Activated CD4-positive, CD25-positive, alpha-beta regulatory T cell treated with anti-CD3 and anti-CD28 coated beads, Interleukin-2, amount 50 U/mL, for 72 hours (primary cell): ENCODE measurements around the gene RSPO1.
"Not testable (repeated sequence)": the region's sequence is repeated elsewhere in the genome, so short reads cannot be mapped to it uniquely, and the experiment has no call there.

ENCODE experiments used
- DNase-seq: peaks from one replicate; pipeline ENCODE4 v3.0.0; 2021

RSPO1 gene

DNA sequence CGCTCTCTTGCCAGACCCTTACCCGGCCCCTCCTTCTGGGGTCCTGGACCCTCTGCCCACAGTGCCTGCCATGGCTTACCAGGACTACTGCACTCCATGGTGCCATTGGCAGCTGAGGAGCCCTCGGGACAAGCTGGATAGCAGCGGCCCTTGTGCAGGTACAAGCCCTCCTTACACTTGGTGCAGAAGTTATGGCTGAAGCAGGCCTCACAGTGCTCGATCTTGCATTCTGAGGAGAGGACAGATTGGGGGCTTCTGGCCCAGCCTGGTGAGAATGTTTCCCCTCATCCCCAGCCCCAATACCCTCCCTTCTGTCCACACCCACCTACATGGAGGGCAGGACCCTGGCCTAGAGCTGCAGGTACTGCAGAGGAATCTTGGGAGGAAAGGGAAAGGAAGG lies 20.6 kb downstream of the RSPO1 start:
- DNase-seq: no peak

DNA sequence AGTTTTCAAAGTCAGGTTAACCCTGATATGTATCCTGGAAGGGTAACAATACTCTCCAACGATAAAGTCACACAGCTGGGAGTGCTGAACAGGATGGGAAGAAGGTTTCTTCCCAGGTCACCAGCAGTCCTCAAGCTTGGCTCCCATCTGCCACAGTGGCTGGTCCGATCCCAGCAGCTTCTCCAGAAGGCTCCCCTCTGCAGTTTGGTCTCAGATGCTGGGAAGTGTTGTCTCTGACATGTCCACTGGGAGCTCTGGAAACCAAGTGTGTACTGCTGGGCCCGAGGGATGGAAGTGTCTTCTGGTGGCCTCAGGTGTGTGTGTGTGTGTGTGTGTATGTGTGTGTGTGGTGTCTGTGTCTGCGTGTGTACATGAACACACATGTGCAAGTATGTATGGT lies 22.5 kb downstream of the RSPO1 start:
- no peak for DNase-seq

DNA sequence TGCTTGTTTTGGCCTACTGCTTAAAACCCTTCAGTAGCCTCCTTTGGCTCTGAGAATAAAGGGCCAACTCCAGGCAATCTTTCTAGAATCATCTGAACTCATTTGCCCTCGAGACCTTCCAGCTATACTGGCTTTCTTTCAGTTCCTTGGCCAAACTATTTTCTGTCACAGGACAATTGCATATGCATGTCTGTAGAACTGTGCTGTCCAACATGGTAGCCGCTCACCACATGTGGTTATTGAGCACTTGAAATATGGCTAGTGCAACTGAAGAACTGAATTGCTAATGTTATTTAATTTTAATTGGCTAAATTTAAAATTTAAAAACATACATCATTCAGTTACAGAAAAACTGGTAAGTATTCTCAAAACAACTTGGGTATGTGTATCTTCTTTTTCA lies 24.7 kb downstream of the RSPO1 start:
- no peak for DNase-seq

DNA sequence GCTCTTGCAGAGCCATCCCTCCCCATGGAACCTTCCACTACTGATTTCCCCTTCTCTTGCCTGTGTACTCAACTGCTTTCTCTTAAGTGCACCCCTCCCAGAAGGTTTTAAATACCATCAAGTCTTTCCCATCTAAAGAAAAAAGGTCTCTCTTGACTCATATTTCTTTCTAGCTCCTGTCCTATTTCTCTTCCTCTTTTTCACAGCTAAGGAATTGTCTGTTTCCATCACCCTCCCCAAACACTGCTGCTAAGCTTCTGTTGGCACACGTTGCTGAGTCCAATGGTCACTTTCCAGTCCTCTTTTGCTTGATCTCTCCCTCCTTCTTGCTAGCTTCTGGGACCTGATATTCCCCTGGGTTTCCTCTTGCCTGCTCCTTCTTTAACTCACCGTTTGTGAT lies 25.7 kb downstream of the RSPO1 start:
- DNase-seq: no peak

DNA sequence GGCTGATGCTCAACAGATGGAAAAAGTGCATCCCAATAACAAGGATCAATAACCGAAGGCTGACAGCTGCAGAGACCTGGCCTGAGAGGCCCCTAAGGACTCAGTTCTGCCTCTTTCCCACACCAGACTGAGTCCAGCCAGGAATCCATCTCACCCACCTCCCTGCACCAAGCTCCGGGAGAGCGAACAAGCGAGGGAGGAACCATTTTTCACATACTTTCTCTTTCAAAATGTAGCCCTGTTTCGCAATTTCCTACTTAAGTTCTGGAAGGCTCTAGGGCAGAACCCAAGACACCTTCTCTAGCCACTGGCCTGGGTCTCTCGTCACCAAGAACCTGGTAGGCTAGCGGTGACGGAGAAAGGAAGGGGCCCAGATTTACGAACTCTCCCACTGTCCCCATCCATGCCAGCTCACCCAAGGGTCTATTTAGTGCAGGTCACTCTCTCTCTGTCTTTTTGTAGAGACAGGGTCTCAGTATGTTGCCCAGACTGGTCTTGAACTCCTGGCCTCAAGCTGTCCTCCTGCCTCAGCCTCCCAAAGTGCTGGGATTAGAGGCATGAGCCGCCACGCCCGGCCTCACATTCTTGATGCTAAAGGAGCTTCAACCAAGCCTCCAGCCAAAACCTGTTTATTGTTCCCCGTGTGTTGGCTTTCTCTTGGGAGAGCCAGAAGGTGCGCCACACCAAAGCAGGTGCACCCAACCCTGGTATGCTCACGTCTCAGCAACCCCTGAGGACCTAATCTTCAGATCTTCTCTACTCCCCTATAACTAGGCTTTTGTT lies 28.0 kb downstream of the RSPO1 start:
- no peak for DNase-seq

DNA sequence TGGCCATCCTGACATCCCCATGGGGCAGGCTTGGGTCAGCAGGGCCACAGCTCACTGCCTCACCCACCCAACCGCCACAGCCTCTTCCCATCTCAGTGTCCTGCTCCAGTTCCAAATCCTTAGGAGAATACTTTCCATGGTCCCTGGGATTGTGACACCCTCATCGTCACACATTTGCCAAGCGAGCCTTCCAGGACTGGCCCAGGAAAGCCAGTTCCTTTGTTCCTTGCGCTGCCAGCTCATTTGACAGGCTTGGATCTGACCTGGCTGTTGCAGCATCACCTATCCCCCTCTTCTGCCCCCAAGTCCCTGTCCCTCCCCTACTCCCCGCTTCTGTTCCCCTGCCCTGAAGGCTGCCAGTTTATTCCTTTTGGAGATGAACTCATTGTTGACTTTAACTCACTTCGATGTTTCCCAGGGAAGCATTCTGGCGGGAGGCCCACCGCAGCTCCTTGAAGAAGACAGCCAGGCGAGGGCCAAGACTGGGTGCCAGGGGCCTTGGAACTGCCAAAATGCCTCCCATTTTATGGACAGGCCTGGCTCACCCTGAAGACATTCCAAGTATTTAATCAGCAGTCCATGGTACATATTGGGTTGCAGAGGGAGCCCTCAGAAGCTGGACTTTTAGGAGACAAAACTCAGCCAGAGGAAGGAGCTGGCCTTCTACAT lies 28.8 kb downstream of the RSPO1 start:
- DNase-seq: no peak

DNA sequence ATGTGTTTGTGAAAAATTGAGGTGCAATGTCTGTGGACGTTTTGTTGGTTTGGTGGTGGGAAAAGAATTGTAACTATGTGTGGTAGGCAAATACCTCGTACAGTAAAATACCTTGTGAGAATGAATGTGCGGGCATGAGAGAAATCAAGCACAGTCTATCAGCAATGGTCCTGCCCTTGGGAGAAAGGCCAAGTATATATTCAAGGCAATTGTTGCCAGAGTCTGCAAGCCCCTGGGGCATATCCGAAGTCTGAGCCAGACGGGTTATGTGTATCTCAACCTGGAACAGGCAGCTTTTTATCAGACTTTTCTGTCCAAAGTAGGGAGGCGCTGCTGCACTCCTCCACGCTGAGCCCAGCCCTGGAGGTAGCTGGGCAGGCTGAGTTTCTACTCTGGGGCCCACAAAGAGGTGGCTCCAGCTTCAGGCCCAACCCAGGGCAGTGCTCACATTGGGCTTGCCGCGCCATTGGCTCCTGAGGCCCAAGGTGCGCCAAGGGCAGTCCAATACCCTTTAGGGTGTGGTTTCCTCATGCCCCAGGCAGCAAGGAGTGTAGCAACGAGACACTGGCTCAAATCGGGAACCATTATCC lies 29.5 kb downstream of the RSPO1 start:
- DNase-seq: no peak

DNA sequence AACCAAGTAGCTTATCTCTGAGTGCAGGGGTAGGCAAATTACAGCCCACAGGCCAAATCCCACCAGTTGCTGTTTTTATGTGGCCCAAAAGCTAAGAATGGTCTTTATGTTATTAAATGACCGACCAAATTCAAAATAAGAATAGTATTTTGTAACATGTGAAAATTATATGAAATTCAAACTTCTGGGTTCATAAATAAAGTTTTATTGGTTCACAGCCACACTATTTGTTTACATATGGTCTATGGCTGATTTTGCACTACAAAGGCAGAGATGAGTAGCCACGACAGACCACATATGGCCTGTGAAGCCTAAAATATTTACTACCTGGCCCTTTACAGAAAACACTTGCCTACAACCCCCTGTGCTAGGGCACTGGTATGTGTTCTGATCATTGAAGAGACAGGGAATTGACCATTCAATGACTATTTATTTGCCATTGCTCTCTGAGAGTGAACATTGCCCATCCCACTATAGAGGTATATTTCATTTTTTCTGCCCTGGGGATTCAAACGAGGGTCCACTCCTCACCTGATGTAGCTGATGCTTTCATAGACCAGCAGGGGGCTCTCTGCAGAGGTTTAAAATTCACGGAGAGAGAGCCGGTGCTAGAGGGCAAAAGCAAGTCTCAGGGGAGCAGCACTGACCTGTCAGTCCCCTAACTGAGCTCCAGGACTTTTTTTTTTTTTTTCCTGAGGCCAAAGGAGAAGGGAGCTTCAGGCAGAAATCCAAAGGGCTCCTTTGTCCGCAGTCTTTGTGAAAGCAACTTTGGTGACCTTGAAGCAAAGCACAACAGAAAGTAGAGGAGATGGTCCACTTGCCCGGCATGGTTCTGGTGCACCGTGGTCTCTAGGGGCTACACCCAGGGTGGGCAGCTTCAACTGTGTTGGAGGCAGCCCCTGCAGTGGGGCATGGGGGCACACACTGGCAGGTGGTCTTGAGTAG lies 31.7 kb downstream of the RSPO1 start:
- no peak for DNase-seq

DNA sequence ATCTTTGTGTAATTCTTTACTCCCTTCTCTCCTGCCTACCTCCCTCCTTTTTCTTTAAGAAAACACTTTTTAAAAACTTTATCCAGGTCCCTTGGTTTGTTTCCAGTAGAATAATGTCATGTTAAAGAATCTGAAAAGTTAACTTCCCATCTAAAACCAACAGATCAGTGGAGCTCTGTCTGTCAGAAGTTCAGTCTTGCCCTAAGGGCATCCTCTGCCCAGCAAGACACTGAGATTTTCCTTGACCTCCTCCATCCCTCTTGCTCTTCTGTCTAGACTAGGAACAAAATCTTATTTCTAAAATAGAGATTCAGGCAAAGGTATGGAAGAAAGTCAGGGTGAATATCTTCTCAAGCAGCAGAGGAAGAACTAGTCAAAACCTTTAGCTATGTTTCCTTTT lies 33.3 kb downstream of the RSPO1 start:
- no peak for DNase-seq

DNA sequence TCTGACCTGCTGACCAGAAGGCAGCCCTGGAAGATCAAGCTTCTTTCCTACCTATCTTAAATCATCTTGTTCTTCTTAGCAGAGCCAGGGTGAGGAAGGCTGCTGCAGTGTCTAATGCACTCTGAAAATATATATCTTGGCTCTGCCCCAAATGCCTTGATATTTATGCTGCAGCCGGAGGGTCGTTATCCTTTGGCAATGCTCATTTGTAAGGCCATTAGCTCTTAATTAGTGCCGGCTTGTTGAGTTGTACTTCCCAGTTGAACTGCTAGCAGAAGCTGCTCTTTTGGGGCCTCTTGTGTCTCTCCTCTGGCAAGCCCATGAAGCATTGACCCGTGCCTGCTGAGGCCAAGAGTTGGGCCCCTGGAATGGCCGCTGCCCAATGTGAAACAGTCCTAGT lies 34.8 kb downstream of the RSPO1 start:
- DNase-seq: no peak

DNA sequence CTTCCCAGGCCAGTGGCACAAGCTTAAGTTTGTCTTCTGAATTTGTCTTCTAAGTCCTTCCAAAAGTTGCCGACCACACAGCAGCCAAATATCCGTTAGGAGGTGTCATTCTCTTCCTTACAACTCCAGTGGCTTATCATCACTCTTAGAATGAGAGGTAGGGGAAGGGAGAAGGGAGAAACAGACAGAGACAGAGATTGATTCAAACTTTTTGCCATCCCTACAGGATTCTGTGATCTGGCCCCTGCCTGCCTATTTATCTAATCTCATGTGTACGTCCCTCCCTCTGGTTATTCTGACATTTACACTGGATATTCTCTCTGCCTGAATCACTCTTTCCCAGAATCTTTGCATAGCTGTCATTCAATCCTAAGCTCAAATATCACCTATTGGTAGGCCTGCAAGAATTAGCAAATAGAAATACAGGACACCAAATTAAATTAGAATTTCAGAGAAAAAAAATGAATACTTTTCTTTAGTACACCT lies 38.5 kb downstream of the RSPO1 start:
- no peak for DNase-seq

DNA sequence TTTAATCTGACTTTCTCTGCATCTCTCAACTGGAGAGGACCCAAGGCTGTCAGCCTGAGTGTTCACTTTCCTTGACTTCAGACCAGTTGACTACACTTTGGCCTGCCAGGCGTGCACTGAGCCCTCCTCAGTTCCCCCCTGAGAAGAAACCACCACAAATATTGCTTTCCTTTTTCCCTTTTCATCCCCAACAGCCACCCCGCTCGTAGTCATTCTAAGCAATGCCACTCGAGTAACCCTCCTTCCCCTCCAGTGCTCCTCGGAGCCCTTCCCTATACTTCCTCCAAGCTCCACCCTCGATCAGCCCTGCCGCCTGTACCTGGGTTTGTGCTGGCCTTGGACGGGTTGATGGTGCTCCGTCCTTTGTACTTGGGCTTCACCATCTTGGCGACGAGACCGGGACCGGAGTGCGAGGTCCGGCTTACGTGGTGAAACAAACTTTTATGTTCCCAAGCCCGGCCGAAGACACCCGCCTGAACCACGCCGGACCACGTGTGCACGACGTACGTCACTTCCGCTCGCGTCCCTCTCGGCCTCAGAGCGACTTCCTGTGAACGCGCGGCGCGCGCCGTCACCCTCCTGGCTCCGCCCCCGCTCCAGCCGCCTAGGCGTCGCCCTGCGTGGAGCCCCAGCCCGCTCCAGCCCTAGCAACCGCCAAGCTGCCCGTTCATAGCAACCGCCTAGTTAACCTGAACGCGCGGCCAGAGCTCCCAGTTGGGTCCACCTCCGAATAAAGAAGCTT lies 39.1 kb downstream of the RSPO1 start, which contains the start of gene GNL2:
Gene GNL2, minus strand, starts transcription at position 498 of the 742 bp plus-strand sequence. Its CDS starts 115 bp downstream, at position 383.
- peak; percentile 98 for DNase-seq

DNA sequence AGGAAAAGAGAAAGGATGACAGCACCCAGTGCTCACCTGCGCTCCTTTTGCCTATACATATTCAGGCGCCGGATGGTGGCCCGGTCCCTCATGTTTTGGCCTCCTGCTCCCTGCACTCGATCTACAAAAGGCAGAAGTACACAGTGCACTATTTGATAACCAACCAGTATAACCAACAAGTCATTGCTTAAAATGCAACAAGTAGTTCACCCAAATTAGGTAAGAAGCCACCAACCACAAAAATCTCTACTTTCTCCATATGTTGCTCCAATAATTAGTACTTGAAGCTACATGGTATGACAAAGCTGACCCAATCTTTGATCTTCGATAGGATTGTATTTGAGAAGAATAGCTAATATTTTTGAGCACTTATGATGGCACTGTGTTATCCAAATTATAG lies 41.0 kb downstream of the RSPO1 start:
- no peak for DNase-seq

DNA sequence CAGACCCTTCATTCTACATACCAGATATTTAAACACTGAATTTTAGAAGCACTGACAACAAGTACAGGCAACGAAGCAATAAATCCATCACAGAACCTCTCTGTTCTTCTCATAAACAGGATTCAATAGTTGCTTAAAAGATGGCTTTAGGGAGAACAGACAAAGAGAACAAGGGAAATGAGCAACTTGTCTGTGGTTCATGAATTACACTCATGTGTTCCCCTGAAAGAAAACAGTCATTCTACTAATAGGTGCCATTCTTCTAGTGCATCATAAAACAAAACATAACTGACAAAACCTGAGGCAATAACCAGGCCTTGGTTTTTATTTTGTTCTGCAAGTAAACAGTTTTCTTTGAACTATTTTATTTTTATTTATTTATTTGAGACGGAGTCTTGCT lies 45.8 kb downstream of the RSPO1 start:
- no peak for DNase-seq

DNA sequence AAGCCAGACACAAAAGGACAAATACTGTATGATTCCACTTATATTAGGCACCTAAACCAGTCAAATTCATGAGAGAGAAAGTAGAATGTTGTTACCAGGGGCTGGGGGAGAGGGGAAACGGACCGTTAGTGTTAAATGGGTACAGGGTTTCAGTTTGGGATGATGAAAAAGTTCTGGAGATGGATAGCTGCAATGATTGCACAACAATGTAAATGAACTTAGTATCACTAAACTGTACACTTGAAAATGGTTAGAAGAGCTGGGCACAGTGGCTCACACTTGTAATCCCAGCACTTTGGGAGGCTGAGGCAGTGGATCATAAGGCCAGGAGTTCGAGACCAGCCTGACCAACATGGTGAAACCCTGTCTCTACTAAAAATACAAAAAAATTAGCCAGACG lies 50.1 kb downstream of the RSPO1 start:
- not testable (repeated sequence) for DNase-seq

DNA sequence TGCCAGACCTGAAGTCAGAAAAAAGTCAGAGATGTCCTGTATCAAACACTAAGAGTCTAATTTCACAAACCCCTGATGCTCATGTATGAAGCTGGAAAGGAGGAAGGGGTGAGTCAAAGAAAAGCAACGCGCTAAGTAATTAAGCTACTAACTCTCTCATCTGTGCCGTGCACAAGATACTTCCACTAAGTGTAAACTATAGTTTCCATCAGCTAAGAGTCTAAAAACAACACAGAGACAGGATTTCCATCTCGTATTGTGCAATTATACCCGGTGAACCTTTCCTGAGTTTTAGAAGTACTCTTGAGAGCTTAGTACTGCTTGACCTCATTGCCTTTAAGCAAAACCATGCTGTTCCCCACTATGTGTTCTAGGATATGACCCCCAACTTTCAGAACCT lies 59.0 kb downstream of the RSPO1 start:
- no peak for DNase-seq

DNA sequence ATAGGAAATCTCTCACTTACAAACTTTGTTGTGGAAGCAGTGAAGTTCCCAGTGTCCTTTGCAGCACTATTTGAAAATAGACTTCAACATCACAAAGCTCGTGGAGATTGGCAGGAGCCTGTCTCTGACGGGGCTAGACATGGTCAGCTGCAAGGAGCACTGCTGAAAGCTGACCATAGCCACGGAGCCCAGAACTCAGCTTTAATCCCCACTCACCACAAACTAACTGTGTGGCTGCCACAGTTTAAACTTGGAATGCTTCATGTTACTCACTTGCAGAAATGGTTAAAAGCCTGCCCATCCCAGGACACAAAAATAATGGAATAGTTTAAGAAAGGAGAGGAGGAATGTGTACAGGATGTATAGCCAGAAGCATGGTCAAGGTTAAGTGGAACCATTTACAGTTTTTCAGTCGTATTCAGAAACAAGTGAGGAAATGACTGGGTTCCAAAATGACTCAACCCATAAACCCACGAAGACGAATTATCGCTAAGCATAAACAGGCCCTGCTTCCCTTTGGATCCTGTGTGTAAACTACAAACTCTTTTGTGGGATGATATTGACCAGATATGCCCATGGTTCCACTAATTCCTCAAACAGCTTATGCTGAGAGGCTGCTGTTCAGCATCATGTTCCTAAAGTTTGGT lies 59.7 kb downstream of the RSPO1 start:
- no peak for DNase-seq

DNA sequence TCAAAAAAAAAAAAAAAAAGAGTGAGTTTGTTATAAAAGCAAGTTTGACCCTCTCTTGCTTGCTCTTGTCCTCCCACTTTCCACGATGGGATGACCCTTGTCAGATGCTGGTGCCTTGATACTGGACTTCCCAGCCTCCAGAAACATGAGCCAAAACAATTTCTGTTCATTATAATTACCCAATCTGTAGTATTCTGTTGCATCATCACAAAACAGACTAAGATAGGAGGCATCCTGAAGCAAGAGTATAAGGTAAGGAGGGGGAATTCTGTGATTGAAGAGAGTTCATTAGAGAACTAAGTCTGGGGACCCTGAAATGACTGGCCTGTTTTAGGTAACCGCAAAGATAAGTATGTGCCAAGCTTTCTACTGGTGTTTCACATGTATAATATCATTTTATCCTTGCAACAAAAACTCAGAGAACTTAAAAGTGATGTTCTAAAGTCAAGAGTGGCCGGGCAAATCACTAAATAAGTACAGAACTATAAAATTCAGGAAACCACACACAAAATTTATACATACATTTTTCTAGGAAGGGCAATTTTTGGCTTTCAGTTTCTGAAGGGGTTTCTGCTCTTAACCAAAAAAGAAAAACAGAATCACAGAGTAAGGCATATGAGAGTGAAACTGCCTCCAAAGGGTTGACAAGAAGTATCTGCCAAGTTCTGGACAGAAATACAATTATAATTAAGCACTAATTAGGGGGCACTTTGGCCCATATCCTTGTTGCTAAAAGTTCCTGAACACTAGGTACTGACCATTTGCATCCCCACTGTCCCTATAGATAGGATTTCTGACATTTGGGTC lies 64.0 kb downstream of the RSPO1 start:
- no peak for DNase-seq

DNA sequence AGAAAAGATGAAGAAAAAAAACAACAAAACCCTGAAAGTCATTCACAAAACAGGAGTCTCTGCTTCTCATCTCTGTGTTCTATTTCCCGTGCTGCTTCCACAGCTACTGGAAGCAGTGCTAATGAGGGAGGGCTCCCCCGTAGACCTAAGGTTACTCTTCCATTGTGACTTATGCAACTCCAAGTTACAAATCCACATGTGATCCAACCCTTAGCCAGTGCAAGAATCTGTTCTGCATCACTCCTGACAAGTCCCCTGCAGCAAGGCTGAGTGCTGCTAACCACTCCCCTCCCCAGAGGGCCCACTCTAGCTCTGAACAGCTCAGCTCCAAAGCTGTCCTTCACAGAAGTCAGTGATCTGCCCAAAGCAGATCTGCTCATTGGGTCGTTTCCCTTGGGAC lies 67.7 kb downstream of the RSPO1 start:
- no peak for DNase-seq

DNA sequence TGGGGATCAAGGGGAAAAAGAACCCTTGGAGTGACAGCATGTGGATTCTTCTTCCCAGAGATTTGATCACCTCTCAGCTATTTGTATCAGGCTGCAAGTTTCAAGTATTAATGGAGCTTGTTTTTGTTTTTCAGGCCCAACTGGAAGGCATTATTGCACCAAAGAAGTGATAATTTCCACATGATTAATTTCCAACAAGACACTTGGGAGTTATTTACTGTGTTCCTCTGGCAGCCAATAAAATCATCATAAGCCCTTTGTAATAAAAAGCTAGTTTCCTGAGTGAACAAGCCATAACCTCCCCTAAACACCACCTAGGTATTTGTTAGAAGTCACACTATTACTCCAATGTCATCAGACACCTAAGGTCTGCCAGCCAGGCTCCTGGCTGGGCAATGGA lies 69.8 kb downstream of the RSPO1 start:
- no peak for DNase-seq

DNA sequence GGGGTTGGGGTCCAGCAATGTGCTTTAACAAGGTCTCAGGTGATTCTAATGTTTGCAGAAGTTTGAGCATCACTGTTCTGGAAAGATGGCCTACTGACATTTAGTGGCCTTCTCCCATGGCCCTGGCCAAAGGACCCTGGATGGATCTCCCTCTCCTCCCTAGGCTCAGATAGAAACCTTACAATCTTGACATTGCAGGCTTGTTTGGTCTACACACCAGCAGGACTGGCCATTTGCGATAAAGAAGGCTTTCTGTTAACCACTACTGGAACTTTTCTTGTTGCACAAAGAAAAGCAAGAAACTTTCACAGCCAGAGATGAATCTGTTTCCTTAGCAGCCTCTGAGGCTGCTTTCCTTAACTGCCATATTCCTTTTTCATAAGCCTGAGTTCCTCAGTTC lies 71.7 kb downstream of the RSPO1 start:
- no peak for DNase-seq
